Panc1 (cell line): Measurements from ENCODE around the gene MUC5B.

Experiments used
- CTCF ChIP-seq: fragments of 450-650 bp; IDR thresholded peaks from 2 replicates; pipeline ENCODE4 v1.5.1; 2017; ENCODE audit warnings: mild to moderate bottlenecking
- POLR2AphosphoS5 ChIP-seq: IDR thresholded peaks from 2 replicates; pipeline ENCODE4 v1.6.1; 2012; ENCODE audit warnings: mild to moderate bottlenecking, low read depth, low read length, moderate library complexity
- TCF7L2 ChIP-seq: IDR thresholded peaks from 2 replicates; pipeline ENCODE4 v1.6.1; 2011; ENCODE audit warnings: mild to moderate bottlenecking, low read depth, low read length, inconsistent platforms

GRCh38 chr11:1203505-1204271, 19.2 kb upstream of the MUC5B start:
- TF ChIP-seq CTCF, result no peak
- no peak for TF ChIP-seq TCF7L2
- TF ChIP-seq POLR2AphosphoS5, result no peak
